8988T (cell line): ENCODE results near the gene TXNL1.
"Not testable (repeated sequence)": the region's sequence is repeated elsewhere in the genome, so short reads cannot be mapped to it uniquely, and the experiment has no call there.

Source experiments
- DNase-seq: peaks from one replicate; pipeline ENCODE4 v3.0.0; 2011

TXNL1 gene

DNA sequence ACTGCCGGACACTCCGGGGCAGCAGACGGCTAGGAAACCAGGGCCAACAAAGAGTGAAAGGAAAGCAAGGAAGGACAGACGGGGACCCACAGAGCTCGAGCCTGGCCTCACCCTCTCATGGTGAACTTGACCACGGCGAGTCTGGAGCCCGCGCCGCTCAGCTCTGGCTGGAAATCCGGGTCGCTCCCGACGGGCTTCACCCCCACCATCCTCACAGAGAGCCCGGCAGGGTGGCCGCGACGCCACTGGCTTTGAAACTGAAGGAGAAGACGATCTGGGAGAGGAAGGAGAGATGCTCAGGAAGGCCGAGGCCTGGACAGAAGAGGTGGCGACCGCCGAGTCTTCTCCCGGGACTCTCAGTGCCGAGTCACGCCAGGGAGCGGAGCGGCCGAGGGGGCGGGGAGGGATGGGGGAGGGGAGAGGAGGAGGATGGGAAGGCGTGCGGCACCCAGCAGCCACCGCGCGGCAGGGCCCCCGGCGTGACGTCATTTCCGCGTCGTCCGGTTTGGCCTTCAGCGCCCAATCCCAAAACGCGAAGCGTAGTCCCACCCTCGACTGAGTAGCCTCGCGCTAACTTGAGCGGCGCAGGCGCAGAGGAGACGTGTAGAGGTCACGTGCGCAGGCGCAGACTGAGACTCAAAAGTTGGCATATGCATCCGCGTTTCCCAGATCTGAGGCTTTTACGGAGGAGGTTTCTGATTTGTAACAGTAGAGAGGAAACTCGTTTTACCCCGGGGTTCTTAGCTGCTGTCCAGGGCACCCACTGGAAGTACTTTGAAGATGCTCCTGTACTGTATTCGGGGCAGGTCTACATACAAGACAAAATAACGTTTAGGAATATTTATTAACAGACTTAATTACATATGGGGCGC lies at the start of gene TXNL1:
Gene TXNL1 (minus strand): TSS at position 361 of the 872 bp plus-strand sequence. CDS start 152 bp downstream, at position 209.
- DNase-seq: peak; percentile 26

DNA sequence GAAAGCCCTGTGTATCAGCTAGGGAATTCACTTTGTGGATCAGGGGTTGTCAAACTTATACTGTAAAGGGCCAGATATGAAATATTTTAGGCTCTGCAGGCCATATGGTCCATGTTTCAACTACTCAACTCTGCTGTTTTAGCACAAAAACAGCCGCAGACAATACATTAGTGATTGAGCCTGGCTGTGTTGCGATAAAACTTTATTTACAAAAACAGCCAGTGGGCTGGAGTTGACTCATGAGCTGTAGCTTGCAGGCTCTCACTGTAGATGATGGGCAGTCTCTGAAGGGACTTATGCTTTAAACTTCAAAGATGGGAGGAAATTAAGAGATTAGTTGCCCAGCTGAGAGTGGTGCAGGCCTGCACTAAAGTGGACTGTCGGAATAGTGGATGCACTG lies 45.9 kb upstream of the TXNL1 start:
- no peak for DNase-seq

GRCh38 chr18:56678836-56679565 lies 40.6 kb upstream of the TXNL1 start:
- DNase-seq: no peak

DNA sequence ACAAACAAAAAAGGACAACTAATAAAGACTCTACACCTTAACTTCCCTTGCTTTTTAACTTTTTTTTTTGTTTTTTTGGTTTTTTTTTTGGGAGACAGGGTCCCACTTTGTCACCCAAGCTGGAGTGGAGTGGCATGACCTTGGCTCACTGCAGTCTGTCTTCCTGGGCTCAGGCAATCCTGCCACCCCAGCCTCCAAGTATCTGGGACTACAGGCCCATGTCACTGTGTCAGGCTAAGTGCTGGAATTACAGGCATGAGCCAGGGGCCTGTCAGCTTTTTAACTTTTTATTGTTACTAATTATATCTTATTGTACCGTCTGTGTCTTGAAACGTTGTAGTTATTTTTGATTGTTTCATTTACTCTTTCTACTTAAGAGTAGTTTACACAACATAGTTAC lies 38.2 kb upstream of the TXNL1 start:
- no peak for DNase-seq

GRCh38 chr18:56672981-56673380 lies 34.6 kb upstream of the TXNL1 start:
- no peak for DNase-seq

DNA sequence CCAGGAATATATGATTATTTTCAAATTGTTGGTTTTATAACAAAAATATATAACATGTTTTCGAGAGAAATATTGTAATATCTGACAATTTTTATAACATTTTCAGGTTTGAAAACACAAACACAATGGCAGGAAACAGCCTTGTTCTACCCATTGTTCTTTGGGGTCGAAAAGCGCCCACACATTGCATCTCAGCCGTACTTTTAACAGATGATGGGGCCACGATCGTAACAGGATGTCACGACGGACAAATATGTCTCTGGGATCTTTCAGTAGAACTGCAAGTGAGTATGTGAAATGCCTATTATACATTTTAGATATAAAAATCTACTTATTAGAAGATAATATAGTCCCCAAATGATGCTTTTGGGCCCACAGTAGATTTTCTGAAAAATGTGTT lies 34.0 kb upstream of the TXNL1 start:
- no peak for DNase-seq

DNA sequence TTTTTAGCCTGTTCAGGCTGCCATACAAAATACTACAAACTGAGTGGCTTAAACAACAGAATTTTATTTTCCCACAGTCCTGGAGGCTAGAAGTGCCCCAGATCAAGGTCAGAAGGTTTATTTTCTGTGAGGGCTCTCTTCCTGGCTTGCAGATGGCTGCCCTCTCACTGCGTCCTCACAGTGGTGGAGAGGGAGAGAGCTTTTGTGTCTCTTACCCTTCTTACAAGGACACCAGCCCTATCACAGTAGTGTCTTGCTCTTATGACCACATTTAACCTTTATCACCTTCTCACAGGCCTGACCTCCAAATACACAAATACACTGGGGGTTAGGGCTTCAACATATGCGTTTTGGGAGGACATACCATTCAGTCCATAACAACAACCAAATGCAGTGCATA lies 24.5 kb upstream of the TXNL1 start:
- DNase-seq: no peak

DNA sequence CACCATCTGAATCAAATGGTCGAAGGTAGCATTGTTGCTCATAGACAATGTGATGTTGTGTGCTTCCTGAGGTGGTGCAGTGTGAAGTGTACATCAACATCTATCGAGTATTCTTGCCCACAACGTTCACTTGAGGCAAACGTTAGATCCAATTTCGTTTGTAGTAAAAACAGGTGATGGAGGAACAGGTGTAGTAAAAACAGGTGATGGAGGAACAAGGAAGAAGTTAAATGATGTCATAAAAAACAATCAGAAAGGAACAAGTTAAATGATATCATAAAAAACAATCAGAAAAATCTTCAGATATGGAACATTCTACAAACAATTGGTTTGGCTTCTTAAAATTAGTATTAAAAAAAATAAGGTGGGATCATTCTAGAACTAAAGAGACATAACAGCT lies 24.1 kb upstream of the TXNL1 start:
- DNase-seq: no peak

DNA sequence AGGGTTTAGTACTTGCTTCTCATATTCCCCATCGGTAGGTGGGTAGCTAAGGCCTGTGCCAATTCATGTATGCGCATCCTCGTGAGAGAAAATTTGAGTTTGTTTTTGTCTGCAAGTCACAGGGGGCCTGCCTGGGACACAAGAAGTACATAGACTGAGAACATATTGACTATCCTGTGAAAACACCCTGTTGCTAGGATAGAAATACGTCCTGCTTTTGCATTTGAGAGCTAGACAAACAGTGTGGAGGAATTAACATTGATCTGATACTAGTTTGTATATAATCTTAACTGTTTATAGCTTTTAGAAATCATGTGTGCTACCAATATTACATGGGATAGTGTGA lies 23.6 kb upstream of the TXNL1 start:
- no peak for DNase-seq

GRCh38 chr18:56661360-56662062 lies 23.1 kb upstream of the TXNL1 start:
- DNase-seq: no peak

DNA sequence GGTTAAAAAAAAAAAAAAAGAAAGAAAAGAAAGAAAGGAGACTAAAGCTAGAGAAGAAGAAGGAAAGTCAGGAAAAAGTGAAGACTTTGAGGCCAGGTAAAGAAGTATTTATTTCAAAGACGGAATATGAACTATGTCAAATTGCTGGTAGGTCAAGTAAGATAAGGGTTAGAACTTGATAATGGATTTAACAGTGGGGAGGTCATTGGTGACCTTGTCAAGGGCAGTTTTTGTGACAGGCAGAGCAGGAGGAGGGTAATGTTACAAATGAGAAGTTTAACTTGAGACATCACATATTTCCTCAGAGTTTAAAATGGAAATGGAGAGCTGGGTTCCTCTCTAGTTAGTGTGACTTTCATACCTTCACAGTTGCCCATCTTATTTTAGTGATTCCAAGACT lies 22.3 kb upstream of the TXNL1 start:
- DNase-seq: no peak

DNA sequence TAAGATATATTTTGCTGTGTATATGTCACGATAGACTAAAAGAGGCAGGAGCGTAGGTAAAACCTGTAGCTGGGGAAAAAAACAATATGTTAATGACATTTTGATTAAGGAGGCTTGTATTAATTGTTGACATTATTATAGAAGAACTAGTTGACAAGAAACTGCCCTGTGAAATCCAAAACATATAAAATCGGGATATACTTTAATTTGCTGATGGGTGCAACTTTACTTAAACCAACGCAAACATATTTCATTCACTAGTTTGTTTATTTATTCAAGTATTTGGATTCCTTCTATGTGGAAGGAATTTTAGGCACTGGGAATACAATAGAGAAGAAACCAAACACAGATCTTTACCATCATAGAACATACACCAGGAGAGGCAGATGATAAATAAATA lies 20.7 kb upstream of the TXNL1 start:
- no peak for DNase-seq

- no peak for DNase-seq
Observed at GRCh38 chr18:56658261-56658660, 19.9 kb upstream of the TXNL1 start.

GRCh38 chr18:56654280-56654679 lies 15.9 kb upstream of the TXNL1 start:
- DNase-seq: not testable (repeated sequence)

DNA sequence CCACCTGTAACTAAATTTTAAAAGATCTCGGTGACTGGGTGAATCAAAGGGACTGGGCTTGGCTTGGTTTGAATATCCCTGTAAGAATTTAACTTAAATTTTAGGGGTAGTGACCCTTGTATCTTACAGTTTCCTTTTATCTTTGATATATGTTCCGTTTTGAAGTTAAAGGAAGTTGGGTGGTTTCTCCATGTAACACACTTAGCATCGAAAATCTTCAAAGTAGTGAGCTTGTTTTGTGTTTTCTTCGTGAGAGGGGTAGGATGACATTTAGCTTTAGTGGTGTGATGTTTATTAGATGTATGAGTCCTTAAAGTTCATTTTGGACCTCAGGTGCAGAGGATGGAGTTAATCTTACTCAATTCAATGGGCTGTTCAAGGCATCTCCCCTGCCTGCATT lies 14.4 kb upstream of the TXNL1 start:
- DNase-seq: no peak

- no peak for DNase-seq
Observed at GRCh38 chr18:56651771-56652092, 13.3 kb upstream of the TXNL1 start.

DNA sequence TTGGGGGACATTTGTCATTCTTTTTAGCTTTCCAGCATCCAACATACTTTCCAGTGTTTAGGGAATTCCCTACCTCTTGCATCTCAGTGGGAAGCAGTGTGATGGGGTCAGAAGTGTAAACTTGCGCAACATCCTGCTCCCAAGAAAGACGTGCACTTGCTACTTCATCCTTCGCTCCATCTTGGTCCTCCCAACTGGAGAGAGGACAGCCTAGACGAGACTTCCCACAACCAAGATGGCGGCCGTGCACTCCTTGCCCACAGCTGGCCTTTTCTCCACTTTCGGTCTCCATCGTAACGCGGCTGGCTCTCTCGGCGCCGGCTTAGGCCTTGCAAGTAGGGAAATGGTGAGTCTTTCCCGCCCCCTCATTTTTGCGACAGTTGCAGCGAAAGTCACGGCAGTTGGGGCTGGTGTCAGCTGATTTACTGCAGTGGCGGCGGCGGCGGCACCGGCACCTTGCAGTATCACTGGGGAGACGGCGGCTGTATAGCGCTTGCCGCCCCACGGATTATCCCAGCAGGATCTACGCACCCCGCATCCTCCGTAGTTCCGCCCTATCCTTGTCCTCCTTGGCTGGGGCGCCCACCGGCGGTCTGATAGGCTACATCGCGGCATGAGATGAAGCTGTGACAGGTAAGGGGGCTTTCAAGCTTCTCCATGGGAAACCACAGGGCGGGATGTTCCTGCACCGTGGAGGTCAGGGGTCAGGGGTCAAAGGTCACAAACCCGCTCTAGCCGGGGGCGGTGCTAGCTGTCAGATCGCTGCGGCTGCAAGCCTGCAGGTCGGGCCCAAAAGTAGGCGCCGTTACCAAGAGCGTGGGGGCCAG lies 12.8 kb upstream of the TXNL1 start, which contains the start of gene WDR7:
Gene WDR7 (plus strand): TSS at position 416 of the 827 bp plus-strand sequence. CDS start 21,157 bp downstream, outside the sequence.
- DNase-seq: peak; percentile 10

DNA sequence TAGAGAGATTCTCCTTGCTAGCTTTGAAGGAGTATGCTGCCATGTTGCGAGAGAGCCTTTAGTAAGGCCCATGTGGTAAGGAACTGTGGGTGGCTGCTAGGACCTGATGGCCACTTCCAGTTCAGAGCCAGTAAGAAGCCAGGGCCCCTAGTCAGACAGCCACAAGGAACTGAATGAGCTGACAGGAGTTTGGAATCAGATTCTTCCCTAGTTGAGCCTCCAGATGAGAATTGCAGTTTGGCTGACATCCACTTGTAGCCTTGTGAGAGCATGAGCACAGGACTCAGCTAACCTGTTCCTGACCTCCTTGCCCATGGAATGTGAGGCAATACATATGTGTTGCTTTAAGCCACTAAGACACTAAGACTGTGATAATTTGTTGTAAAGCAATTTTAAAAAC lies 11.6 kb upstream of the TXNL1 start:
- no peak for DNase-seq

- DNase-seq: no peak
Observed at GRCh38 chr18:56647951-56648893, 9.8 kb upstream of the TXNL1 start.

DNA sequence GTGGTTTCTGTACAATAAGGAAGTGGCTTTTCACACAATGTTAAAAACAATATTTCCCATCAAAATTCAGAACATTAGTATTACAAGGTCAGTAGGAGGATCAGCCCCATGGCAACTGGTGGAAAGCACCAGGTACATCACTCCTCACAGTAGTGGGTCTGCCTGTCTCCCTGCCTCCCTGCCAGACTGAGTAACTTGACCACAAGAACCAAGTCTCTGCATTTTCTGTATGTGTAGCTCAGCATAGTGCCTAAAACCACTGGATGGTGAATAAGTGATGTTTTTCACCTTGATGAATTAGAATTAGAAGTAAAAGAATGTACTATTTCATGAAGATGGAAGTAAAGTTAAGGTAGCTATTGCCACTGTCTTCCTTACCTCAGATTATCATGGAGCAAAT lies 8.7 kb upstream of the TXNL1 start:
- DNase-seq: no peak

DNA sequence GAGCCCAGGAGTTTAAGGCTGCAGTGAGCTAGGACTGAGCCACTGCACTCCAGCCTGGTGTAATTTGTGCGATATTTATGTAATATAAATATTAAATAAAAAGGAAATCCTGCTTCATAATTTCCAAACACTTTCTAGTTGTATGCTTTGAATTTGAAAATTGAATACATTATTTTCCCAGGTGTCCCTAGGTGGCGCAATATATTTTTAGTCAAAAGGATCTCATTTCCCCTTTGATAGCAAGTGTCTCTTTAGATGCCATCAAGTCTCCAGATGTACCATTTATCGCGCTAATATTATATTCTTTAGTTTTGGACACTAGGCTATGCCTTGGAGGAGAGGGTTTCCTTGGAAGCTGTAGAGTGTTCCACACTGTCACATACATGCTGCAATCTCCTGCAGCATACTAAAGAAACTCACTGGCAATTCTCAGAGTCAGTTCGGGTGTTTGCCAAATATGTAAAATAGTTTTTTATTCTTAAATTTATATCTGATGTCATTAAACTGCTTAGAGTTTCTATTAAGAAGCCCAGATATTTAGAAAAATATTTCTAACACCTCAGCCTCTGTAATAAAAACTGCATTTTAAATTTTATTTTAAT lies 7.1 kb upstream of the TXNL1 start:
- no peak for DNase-seq
